B cell (primary cell): ENCODE measurements around the gene XPO6. TPM values are rescaled to one million over a fixed set of nuclear protein-coding genes. Genes with fewer than 3 reads are reported as not detected.

Experiments
- ATAC-seq: fragments of 200-7000 bp; cut with Tn5 transposase; one replicate; pipeline ENCODE4 v1.10.0; 2021; ENCODE audit warnings: low read depth, mild to moderate bottlenecking, moderate number of reproducible peaks, moderate library complexity
- CTCF ChIA-PET: fragments of 350-600 bp; sonication (Branson Sonifier 250); formaldehyde crosslinking; loops from one replicate; lab custom pipeline; 2021; ENCODE audit warnings: antibody characterized with exemption, inconsistent platforms; lab: Charles Lee
- POLR2A ChIA-PET: fragments of 350-600 bp; sonication (Branson Sonifier 250); formaldehyde crosslinking; loops from one replicate; lab custom pipeline; 2021; ENCODE audit warnings: antibody characterized with exemption; lab: Charles Lee
- DNase-seq: peaks from one replicate; pipeline ENCODE4 v3.0.0; 2013
- H2AFZ ChIP-seq: 2 replicates; pipeline ENCODE4 v1.6.1; 2012; ENCODE audit warnings: mild to moderate bottlenecking, low read depth, low read length; ENCODE audit not compliant: insufficient read depth, poor library complexity, severe bottlenecking
- H3K27ac ChIP-seq, 2 donors: 1 replicate in 1 of 2; 2 replicates in 1 of 2; pipeline ENCODE4 v1.5.1; 2012 to 2013; ENCODE audit warnings: low read length in 2 of 2, mild to moderate bottlenecking in 2 of 2, moderate library complexity in 1 of 2
- H3K27me3 ChIP-seq, 4 experiments: fragments of 200-600 bp in 1 of 4; sonication (generic) in 1 of 4; replicated peaks in 1 of 4; 1 replicate in 2 of 4; 2 replicates in 2 of 4; pipeline versions ENCODE4 v1.6.1 to v1.7.0; 2013 to 2016; ENCODE audit warnings: low read length in 3 of 4, mild to moderate bottlenecking in 2 of 4, mixed read lengths in 1 of 4, moderate library complexity in 1 of 4; ENCODE audit not compliant: insufficient read depth in 4 of 4, control insufficient read depth in 3 of 4; ENCODE audit errors: control extremely low read depth in 1 of 4
- H3K36me3 ChIP-seq, 2 experiments: replicated peaks in 1 of 2; 1 replicate in 1 of 2; 2 replicates in 1 of 2; pipeline versions ENCODE4 v1.6.1 to v1.7.1; 2013; ENCODE audit warnings: low read length in 1 of 2; ENCODE audit not compliant: insufficient read depth in 2 of 2, control insufficient read depth in 1 of 2; ENCODE audit errors: control extremely low read depth in 1 of 2, extremely low read depth in 1 of 2
- H3K4me1 ChIP-seq, 2 donors: fragments of 200-600 bp in 1 of 2; sonication (generic) in 1 of 2; 1 replicate in 1 of 2; 2 replicates in 1 of 2; pipeline versions ENCODE4 v1.5.1 to v1.6.1; 2013 to 2017; ENCODE audit warnings: low read length in 2 of 2; ENCODE audit not compliant: control insufficient read depth in 2 of 2, insufficient read depth in 2 of 2
- H3K4me2 ChIP-seq: replicated peaks from 2 replicates; pipeline ENCODE3; 2012; ENCODE audit warnings: mild to moderate bottlenecking, low read depth, low read length; ENCODE audit not compliant: poor library complexity, severe bottlenecking
- H3K4me3 ChIP-seq, 5 experiments: fragments of 200-600 bp in 1 of 5; sonication (generic) in 1 of 5; 1 replicate in 3 of 5; 2 replicates in 2 of 5; pipeline versions ENCODE4 v1.5.1 to v1.7.0; 2011 to 2016; ENCODE audit warnings: low read length in 4 of 5, mild to moderate bottlenecking in 4 of 5, low read depth in 2 of 5, control low read depth in 1 of 5, moderate library complexity in 1 of 5; ENCODE audit not compliant: insufficient read depth in 1 of 5; ENCODE audit errors: control extremely low read depth in 1 of 5, extremely low read depth in 1 of 5
- H3K79me2 ChIP-seq: fragments of 200-600 bp; sonication (generic); one replicate; pipeline ENCODE4 v1.6.0; 2016; ENCODE audit warnings: low read length; ENCODE audit not compliant: control insufficient read depth, insufficient read depth
- H3K9ac ChIP-seq: fragments of 200-600 bp; sonication (generic); 2 replicates; pipeline ENCODE4 v1.6.1; 2017; ENCODE audit warnings: mild to moderate bottlenecking, low read length, moderate library complexity
- H3K9me3 ChIP-seq, 3 donors: one replicate each; pipeline versions ENCODE4 v1.6.1 to v1.7.1; 2013; ENCODE audit warnings: low read length in 2 of 3; ENCODE audit not compliant: control insufficient read depth in 2 of 3, insufficient read depth in 1 of 3; ENCODE audit errors: control extremely low read depth in 1 of 3
- H4K20me1 ChIP-seq: 2 replicates; pipeline ENCODE4 v1.6.0; 2012; ENCODE audit warnings: mild to moderate bottlenecking, low read length; ENCODE audit not compliant: insufficient read depth, control insufficient read depth, poor library complexity, severe bottlenecking
- H3K27ac Mint-ChIP-seq: one replicate; pipeline ENCODE4 v1.8.0; 2021; ENCODE audit warnings: mixed read lengths
- H3K27me3 Mint-ChIP-seq: one replicate; pipeline ENCODE4 v1.8.0; 2021; ENCODE audit warnings: mixed read lengths
- H3K4me1 Mint-ChIP-seq: one replicate; pipeline ENCODE4 v1.8.0; 2021; ENCODE audit warnings: mixed read lengths
- H3K4me3 Mint-ChIP-seq: one replicate; pipeline ENCODE4 v1.8.0; 2021; ENCODE audit warnings: mixed read lengths
- H3K9me3 Mint-ChIP-seq: one replicate; pipeline ENCODE4 v1.8.0; 2022; ENCODE audit warnings: mixed read lengths; ENCODE audit not compliant: insufficient read depth
- EZH2 ChIP-seq: IDR thresholded peaks from 2 replicates; pipeline ENCODE4 v1.6.1; 2012; ENCODE audit warnings: borderline replicate concordance, low read depth, mild to moderate bottlenecking, moderate library complexity, low read length; ENCODE audit not compliant: insufficient read depth, poor library complexity, severe bottlenecking
- WGBS: methylation state at CpG from one replicate; pipeline ENCODE4 v1.1.5; 2013; ENCODE audit warnings: missing lambda C conversion rate; ENCODE audit not compliant: insufficient coverage; 5-methylcytosine and 5-hydroxymethylcytosine counted together
- intact Hi-C: fragments of 100-400 bp; cut with micrococcal nuclease; formaldehyde crosslinking; loops from one replicate; pipeline ENCODE4 v1.10.0; 2022
- polyA plus RNA-seq: library from polyadenylated mRNA; depleted of rRNA; stranded (reverse); fragments of >200 nt; gene quantifications from 2 replicates; pipeline ENCODE4 v1.2.3, GENCODE V29; 2012
- total RNA-seq, 2 donors: library from RNA; stranded (reverse); fragments of 120-200 nt in 1 of 2; gene quantifications; 1 replicate in 1 of 2; 2 replicates in 1 of 2; pipeline versions ENCODE4 v1.2.3 to v1.2.4, GENCODE V29; 2013 to 2022
- TF ChIP-seq, protein P1 (sequence below): fragments of 200-600 bp; IDR thresholded peaks from one replicate; pipeline ENCODE4 v1.8.0; 2022; ENCODE audit warnings: antibody characterized with exemption, mild to moderate bottlenecking

The XPO6 gene
- total and polyA plus RNA-seq, 2 donors (not counting 1 experiment from before 2014, with no cell fraction given) = 259 to 303 TPM

DNA sequence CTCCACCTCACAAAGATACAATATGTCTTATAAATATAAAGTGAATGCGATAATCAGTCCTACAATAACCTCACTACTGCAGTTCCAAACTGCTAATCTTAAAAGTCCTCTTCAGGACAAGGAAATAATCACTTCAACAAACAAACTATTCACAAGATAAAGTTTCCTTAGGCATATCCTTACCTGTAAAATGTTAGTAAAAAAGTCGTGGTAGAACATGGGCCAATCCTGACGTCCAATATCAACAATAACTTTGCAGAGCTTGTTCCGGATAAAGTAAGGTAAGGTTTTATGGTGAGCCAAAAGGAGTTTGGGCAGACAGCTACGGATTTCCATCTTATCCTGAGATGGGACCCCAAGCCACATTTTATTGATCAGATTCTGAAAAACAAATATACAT, 36.0 kb downstream of the XPO6 start:
- no peaks in the 10 kb centered on the region for H3K27me3 ChIP-seq
- ChIA-PET CTCF (interaction anchor here (1.6 kb wide), 1 partner anchor 27 kb away, joined by 3 read pairs; no protein-coding TSS in a partner anchor), POLR2A (no interaction called here)
- H3K9ac ChIP-seq = no peak overlapping the region
- peaks cover 12 to 63% of the 10 kb centered on the region in 2 experiments for H3K36me3 ChIP-seq
- no peak for TF ChIP-seq EZH2
- TF ChIP-seq, protein P1, sequence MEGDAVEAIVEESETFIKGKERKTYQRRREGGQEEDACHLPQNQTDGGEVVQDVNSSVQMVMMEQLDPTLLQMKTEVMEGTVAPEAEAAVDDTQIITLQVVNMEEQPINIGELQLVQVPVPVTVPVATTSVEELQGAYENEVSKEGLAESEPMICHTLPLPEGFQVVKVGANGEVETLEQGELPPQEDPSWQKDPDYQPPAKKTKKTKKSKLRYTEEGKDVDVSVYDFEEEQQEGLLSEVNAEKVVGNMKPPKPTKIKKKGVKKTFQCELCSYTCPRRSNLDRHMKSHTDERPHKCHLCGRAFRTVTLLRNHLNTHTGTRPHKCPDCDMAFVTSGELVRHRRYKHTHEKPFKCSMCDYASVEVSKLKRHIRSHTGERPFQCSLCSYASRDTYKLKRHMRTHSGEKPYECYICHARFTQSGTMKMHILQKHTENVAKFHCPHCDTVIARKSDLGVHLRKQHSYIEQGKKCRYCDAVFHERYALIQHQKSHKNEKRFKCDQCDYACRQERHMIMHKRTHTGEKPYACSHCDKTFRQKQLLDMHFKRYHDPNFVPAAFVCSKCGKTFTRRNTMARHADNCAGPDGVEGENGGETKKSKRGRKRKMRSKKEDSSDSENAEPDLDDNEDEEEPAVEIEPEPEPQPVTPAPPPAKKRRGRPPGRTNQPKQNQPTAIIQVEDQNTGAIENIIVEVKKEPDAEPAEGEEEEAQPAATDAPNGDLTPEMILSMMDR = no peak
- peaks cover 94% of the 10 kb centered on the region for H3K79me2 ChIP-seq
- intact Hi-C loops = no loop called here
- ATAC-seq = no peak
- no peaks in the 10 kb centered on the region for H3K9me3 ChIP-seq
- H3K27me3 Mint-ChIP-seq = no peaks in the 10 kb centered on the region
- no peak overlapping the region for H3K27ac ChIP-seq
- H3K9me3 Mint-ChIP-seq = no peaks in the 10 kb centered on the region
- H2AFZ ChIP-seq = no peak overlapping the region
- WGBS = no CpG with 5 or more reads among the region's 5 CpGs
- H3K27ac Mint-ChIP-seq = no peak overlapping the region
- H3K4me3 ChIP-seq = no peak overlapping the region
- DNase-seq = no peak
- H4K20me1 ChIP-seq = peaks cover 44% of the 10 kb centered on the region
- H3K4me3 Mint-ChIP-seq = no peak overlapping the region
- H3K4me2 ChIP-seq = no peak overlapping the region
- H3K4me1 Mint-ChIP-seq = peaks cover 50% of the 10 kb centered on the region
- H3K4me1 ChIP-seq = peaks cover 17 to 20% of the 10 kb centered on the region in 2 donors

DNA sequence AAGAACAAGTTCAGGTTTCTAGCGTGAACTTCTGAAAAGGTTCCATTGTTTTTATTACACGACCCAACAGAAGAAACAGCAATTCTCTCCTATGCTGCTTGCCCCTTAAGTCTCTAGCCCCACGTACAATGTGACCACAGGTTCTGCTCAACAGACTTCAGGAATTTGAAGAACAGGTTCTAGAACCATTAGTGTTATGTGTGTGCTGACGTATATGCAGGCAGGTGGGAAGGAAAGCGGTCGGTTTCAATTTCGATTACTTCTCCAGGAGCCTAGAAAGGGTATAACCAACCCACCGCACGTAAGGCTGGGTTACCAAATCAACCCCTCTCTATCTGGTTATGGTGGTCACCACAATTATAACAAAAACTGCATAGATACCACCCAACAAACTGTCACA, 39.4 kb downstream of the XPO6 start:
- peaks cover 32% of the 10 kb centered on the region for H4K20me1 ChIP-seq
- Mint-ChIP-seq H3K9me3 (no peaks in the 10 kb centered on the region), H3K27me3 (no peaks in the 10 kb centered on the region), H3K27ac (no peak overlapping the region), H3K4me3 (no peak overlapping the region), H3K4me1 (peaks cover 40% of the 10 kb centered on the region)
- WGBS = 93% methylated on average over 6 of the region's 9 CpGs
- no peak overlapping the region for H3K4me2 ChIP-seq
- no peaks in the 10 kb centered on the region for H3K9me3 ChIP-seq
- no peaks in the 10 kb centered on the region for H3K27me3 ChIP-seq
- H2AFZ ChIP-seq = no peak overlapping the region
- peaks cover 5 to 74% of the 10 kb centered on the region in 2 experiments for H3K36me3 ChIP-seq
- ChIA-PET CTCF (interaction anchor here (0.7 to 1.4 kb wide), 3 partner anchors 16 to 46 kb away, joined by 3 to 4 read pairs (median 3); no protein-coding TSS in a partner anchor), POLR2A (no interaction called here)
- intact Hi-C loops = loop anchor here (5.0 kb wide), 1 partner anchor 35 kb away; no protein-coding TSS in a partner anchor
- TF ChIP-seq, protein P1 = no peak
- no peak for TF ChIP-seq EZH2
- H3K79me2 ChIP-seq = peaks cover 83% of the 10 kb centered on the region
- ATAC-seq = no peak
- no peak overlapping the region for H3K9ac ChIP-seq
- no peak overlapping the region for H3K4me3 ChIP-seq
- peak overlapping the region in 1 of 2 donors; percentile 3 for H3K27ac ChIP-seq
- H3K4me1 ChIP-seq = peaks cover 0 to 8% of the 10 kb centered on the region in 2 donors
- no peak for DNase-seq
